NB4 (cell line): ENCODE measurements around the gene LDLRAD3.

Experiments
- DNase-seq: peaks from one replicate; pipeline ENCODE4 v3.0.0; 2010; ENCODE audit warnings: low read depth
- H3K4me3 ChIP-seq: one replicate; pipeline ENCODE4 v1.5.1; 2011; ENCODE audit warnings: mild to moderate bottlenecking, low read depth, low read length, moderate library complexity
- MYC ChIP-seq: IDR thresholded peaks from 2 replicates; pipeline ENCODE4 v1.6.1; 2011; ENCODE audit warnings: low read depth, low read length
- POLR2A ChIP-seq: IDR thresholded peaks from 2 replicates; pipeline ENCODE4 v1.6.1; 2011; ENCODE audit warnings: mild to moderate bottlenecking; ENCODE audit not compliant: insufficient read length; ENCODE audit errors: extremely low read depth
- TF ChIP-seq, protein P1 (sequence below): IDR thresholded peaks from 2 replicates; pipeline ENCODE4 v1.6.1; 2011; ENCODE audit warnings: low read depth, low read length
- TF ChIP-seq, protein P2 (sequence below): IDR thresholded peaks from one replicate; pipeline ENCODE4 v1.5.1; 2012; ENCODE audit warnings: low read depth, low read length

The LDLRAD3 gene

GRCh38 chr11:36215693-36216060 lies 271.8 kb downstream of the LDLRAD3 start:
- TF ChIP-seq POLR2A (no peak), MYC (no peak)
- DNase-seq: no peak
- no peak overlapping the region for H3K4me3 ChIP-seq

DNA sequence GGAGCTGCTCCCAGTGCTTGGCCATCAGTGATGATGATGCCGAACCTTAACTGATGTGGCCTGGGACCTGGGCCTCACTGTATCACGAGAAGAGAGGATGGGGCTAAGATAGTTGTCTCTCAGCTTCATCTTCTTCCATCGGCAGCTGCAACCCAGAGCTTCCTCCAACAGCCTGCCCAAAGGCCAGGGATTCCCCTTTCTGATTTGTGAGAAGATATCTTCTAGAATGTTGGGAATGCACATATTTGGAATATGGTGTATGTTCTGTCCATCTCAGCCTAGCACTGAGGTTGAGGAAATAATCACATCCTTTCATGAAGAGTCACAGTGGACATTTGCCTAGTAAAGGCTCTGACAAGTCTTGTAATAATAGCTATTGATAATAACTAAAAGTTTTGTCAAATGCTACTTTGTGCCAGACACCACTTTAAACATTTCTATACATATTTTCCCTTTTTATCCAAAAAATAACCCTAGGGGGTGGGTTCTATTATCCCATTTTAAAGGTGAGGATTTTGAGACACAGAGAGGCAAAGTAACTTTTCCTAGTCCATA lies 272.3 kb downstream of the LDLRAD3 start:
- DNase-seq: no peak
- H3K4me3 ChIP-seq: no peak overlapping the region
- TF ChIP-seq POLR2A (no peak), MYC (no peak)
- TF ChIP-seq, protein P1, sequence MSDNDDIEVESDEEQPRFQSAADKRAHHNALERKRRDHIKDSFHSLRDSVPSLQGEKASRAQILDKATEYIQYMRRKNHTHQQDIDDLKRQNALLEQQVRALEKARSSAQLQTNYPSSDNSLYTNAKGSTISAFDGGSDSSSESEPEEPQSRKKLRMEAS: no peak

- DNase-seq: no peak
- TF ChIP-seq POLR2A (no peak), MYC (no peak)
- TF ChIP-seq, protein P1: no peak
- TF ChIP-seq, protein P2, sequence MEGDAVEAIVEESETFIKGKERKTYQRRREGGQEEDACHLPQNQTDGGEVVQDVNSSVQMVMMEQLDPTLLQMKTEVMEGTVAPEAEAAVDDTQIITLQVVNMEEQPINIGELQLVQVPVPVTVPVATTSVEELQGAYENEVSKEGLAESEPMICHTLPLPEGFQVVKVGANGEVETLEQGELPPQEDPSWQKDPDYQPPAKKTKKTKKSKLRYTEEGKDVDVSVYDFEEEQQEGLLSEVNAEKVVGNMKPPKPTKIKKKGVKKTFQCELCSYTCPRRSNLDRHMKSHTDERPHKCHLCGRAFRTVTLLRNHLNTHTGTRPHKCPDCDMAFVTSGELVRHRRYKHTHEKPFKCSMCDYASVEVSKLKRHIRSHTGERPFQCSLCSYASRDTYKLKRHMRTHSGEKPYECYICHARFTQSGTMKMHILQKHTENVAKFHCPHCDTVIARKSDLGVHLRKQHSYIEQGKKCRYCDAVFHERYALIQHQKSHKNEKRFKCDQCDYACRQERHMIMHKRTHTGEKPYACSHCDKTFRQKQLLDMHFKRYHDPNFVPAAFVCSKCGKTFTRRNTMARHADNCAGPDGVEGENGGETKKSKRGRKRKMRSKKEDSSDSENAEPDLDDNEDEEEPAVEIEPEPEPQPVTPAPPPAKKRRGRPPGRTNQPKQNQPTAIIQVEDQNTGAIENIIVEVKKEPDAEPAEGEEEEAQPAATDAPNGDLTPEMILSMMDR: no peak
- no peak overlapping the region for H3K4me3 ChIP-seq
Observed at GRCh38 chr11:36218283-36218921, 274.5 kb downstream of the LDLRAD3 start.

GRCh38 chr11:36219996-36220395 lies 276.1 kb downstream of the LDLRAD3 start:
- TF ChIP-seq MYC: no peak
- no peak for TF ChIP-seq POLR2A
- TF ChIP-seq, protein P2: no peak
- TF ChIP-seq, protein P1: no peak
- H3K4me3 ChIP-seq: no peak overlapping the region
- no peak for DNase-seq

DNA sequence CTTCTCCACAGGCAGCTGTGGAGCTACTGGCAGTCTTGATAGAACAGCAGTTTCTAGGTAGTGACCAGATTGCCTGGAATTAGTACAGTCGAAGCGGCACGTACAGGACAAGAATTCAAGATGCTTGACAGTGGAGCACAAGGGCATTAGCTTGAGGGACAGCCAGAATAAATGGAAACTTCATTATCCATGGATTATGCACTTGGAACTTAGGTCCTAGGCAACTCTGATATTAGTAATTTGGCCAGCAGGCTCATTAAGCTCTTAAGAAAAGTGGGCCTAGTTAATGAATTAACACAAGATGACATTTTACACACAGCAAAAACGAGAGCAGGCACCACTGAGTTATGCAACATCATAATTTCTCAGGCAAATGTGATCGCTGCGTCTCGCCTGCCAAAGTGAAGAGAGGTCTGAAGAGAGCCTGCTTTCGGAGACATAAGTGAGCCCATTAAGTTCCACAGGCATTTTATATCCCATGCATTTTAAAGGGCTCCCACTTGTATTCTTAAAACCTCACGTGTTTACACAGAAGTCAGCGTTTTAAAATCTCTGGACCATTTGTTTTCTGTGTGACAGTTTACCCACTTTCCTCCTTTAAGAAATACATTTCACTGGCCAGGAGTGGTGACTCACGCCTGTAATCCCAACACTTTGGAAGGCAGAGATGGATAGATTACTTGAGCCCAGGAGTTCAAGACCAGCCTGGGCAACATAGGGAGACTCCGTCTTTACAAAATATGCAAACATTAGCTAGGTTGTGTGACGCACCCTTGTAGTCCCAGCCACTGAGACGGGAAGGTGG lies 279.2 kb downstream of the LDLRAD3 start:
- TF ChIP-seq POLR2A (no peak), MYC (no peak)
- TF ChIP-seq, protein P2: no peak
- TF ChIP-seq, protein P1: no peak
- no peak for DNase-seq
- H3K4me3 ChIP-seq: no peak overlapping the region

DNA sequence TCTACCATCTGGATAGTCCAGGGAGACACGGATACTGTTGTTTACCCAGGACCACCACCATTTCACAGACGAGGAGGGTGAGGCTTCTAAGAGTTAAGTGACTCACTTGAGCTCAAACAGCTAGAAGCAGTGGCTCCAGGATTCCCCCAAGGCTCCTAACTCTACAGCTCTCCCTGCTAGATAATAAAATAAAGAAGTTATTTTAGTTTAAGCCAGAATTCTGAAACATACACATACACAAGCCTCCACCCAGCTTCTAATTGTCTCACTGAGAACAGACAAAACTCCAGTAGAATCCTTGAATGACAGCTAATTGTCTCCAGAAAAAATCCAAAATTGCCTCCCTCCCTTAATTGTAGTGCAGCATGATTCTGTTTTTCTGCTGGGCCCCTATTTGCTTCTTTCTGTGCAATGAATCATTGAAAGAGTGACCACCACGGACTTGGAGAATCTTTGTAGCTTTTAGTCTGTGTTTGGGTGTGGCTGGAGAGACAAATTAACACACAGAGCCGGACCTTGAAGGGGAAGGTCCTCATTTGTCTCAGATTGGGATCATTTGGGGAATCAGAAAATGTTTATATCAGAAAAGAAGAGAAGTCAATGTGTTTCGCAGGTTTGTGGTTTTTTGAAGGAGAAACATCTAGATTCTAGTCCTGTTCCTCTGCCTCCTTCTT lies 280.5 kb downstream of the LDLRAD3 start:
- no peak for DNase-seq
- no peak overlapping the region for H3K4me3 ChIP-seq
- TF ChIP-seq MYC: no peak
- TF ChIP-seq, protein P1: no peak
- TF ChIP-seq, protein P2: no peak
- TF ChIP-seq POLR2A: no peak
